IPS-11a (cell line): Measurements from ENCODE around the gene JTB.

Source experiments
- H3K4me3 ChIP-seq: one replicate; pipeline ENCODE4 v1.5.1; 2013; ENCODE audit warnings: low read depth, low read length, control low read depth

The JTB gene

DNA sequence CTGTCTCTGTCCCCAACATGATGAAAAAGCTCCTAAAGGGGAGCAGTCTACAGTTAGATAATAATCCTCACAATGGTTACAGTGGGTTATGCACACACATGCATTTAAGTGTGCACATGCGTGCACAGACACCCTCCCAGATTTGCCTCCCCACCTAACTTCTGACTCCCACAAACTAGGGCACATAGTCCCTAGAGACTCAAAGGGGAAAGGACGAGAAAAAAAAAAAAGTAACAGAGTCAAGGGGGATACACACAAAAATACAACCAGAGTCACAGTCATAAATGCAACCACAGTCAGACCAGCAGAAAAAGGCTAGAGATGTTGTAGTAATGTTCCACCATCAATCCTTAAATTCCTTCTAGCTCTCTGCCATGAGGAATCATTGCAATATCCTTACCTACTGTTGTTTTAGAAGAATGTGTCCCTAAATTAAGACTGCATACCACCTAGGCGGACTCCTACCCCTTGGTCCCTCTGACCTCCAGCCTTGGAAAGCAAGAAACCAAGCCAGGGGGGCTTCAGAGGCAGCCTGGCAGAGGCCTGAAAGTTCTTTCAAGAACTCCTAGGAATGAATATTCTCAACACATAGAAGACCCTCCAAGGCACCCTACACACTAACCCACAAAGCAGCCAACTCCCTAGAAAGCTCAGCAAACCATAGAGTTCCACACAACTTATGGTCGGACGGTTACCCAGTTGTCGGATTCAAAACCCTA is 20.3 kb downstream of the JTB start:
- peak overlapping the region; percentile 92 for H3K4me3 ChIP-seq

- no peak overlapping the region for H3K4me3 ChIP-seq
These were observed 22.6 kb downstream of the JTB start for GRCh38 chr1:153954826-153955225.

DNA sequence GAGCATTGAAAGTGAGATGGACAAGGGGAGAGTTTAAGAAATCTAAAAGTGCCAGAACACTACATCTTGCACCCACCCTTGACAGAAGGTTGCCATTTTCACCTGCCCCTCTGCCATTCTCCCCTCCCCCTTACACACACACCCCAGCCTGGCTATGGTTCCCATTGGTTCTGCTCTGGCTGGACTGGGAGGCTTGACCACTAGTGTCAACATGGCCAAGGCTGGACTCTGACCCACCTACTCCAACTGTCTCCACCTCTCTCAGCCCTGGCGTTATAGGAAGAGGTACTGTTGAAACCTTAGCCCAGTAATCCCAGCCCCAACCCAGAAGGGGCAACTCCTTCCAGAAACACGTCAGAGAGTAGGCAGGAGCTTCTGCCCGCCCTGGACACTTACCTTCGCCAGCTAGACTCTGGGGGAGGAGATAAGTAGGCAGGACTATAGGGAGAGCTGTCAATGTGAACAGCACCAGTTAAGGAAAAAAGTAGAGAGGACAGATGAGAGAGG is 23.6 kb downstream of the JTB start:
- H3K4me3 ChIP-seq, result no peak overlapping the region

DNA sequence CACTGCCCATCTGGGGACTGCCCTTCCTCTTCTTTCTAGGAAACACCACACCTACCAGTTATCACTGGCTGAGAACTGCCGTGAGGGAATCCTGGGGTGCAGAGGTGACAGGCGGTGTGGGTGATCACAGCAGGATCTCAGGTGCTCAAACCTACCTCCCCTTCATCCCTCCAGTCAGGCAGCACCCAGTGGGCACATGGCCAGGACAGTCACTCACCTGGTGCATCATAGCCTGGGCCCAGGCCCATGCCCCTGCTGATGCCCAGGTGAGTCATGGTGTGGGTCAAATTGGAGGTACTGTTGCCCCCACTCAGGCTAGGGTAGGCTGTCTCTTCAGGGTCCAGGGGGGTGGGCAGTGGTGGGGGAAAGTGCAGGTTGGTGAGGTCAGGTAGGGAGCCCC is 25.7 kb downstream of the JTB start:
- no peak overlapping the region for H3K4me3 ChIP-seq

DNA sequence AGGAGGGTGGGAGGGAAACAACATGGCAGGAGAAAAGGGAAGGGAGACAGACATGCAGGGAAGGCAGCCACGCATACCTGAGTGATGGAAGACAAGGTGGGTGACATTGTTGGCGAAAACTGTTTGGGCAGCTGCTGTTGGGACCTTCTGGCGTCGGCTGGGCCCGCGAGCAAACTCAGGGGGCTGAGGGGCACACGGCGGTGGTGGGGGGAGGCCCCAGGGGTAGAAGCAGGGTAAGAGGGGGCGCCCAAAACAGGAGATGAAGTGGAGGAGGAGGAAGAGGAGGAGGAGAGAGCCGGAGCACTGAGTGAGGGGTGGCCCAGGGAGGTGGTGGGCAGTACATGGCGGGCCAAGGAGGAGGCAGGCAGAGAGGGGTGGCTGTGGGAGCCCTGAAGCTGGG is 26.3 kb downstream of the JTB start:
- no peak overlapping the region for H3K4me3 ChIP-seq

DNA sequence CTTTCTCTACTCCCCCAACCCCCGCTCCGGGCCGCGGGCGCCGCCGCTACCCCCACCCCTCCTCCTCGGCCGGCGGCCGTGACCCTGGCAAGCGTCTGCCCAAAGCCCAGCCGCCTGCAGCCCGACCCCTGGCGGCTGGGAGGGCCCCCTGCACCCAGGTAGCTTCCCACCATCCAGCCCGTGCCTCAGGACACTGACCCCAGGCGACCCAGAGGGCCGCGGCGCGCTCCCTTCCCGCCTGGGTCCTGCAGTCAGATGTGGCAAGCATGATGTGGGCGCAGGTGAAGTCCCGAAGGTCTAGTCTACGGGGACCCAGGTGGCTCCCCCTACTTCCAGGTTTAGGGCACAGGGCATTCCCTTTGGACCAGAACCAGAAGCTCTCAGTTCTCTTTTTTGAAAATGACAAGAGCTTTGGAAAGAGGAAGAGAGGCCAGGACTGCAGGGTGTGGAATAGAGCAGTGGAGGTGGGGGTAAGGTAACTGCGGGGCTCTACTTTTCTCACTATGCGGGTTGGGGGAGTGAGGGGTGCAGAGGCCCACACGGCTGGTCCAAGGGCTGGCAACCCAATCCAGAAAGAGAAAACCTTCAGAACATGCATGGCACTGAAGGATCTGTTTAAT is 30.7 kb downstream of the JTB start, which contains the start of gene DENND4B:
Gene DENND4B (minus strand): TSS at position 97 of the 620 bp plus-strand sequence. CDS start 2,344 bp downstream, outside the sequence.
- peak within 1 kb of the TSS; percentile 87 for H3K4me3 ChIP-seq

DNA sequence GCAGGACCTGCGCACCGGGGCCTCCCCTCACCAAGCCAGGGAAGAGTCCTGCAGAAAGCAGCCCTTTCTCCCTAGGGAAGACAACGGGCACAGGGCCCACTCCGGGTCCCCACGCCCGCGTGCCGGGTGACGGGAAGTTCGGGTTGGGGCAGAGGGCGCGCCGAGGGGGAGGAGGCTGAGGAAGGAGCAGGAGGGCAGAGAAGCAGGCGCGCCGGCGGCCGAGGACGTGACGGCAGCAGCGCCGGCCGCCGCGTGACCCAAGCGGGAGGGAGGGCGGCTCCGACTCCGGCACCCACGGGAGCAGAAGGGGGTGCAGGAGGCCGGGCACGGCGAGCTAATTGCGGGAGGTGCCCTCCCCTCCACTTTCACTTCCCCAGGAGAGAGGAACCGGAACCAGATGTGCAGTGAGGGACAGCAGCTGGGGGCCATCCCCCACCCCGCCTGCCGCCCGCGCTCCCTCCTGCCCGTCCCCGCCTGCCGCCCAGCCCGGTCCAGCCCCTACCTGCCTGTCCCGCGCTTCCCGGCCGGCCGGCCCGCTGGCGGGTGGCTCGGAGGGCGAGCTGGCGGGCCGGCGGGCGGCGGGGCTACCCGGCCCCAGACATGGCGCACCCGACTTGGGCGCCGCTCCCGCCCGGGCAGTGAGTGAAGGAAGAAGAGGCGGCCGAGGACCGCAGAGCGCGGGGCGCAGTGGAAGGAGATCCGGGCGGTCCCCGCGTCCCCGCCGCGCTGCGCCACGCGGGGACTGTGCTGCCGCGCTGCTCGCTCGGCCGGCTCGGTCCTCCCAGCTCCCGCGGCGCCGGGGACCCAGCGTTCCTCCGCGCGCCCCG is 31.5 kb downstream of the JTB start:
- H3K4me3 ChIP-seq, result peak overlapping the region; percentile 87

DNA sequence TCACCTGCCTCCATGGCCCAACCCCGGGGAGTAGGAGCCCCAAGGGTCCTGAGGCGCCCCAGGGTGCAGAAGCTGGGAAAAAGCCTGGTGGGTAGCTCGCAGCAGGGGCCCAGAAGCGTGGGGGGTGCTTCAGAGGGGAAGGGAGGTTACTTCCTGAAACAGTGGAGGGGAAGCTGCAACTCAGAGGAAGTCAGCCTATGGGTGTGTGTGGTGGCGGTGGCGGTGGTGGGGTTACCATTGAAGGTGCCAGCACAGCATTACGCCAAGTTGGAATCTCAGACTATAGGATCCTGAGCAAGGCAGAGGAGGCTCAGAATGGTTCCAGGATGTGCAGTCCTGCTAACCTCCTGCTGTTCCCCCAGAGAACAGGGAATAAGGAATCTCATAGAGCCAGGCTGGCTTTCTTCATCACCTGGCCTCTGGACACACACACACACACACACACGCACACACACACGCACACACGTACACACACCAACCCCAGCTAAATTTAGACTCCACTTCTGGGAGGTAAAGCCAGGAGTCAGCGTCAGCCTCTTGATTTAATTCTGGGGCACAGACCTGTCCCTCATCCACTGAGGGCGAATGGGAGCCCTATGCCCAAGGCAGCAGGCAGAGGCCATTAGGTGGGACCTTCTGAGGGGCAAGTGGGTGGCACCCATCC is 32.2 kb downstream of the JTB start:
- H3K4me3 ChIP-seq, result peak overlapping the region; percentile 87

DNA sequence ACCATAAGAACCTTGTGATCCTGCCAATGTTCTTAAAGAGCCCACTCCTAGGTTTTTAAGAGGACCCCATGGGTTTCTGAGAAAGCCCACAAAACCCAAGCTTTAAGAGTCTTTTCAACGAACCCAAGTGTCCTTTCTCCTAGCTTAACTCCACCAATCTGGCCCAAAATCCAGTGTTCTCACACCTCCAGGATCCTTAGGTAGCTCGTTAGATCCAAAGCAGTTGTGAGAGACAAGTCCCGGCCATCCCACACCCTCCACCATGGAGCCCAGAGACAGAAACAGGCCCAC is 32.7 kb downstream of the JTB start:
- no peak overlapping the region for H3K4me3 ChIP-seq

- H3K4me3 ChIP-seq, result no peak overlapping the region
These were observed 33.3 kb downstream of the JTB start for GRCh38 chr1:153944005-153944826.

- H3K4me3 ChIP-seq, result no peak overlapping the region
These were observed 34.5 kb downstream of the JTB start for GRCh38 chr1:153942766-153943549.

DNA sequence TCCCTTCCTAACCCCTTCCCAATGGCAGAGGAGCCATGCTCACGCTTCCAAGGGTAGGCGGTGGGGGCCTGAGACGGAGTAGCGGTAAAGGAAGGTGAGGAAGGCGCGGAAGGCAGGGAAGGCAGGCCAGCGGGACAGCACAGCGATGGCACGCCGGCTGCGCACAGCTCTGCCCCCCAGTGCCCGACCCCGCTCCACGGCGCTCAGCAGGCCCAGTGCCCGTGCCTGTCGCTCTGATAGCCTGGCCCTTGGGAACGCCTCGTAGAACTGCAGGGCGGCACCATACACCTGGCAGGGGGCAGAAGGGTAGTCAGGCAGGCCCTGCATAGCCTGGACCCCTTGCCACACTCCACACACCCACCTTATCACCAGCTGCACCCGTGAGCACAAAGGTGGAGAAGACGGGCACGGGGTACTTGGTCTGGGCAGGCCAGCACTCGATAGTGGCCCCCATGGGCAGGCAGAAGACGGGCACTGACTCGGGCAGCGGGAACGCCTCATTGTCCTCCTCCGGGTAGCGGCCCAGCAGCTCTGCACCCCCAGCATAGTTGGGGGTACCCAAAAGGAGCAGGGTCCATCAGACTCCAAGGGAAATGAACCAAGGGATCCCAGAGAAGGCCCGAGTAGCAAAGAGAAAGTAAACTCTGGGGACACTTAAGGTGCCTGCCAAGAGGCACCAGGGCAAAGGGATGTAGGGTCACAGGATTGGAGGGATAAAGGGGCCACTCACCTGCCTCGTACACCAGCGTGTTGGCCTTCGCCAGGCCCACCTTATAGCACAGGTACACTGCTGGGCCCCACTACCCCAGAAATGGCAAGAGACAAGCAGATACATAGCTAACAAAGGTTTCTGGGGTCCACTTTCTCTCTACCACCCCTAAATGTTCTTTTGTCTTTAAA is 35.4 kb downstream of the JTB start:
- no peak overlapping the region for H3K4me3 ChIP-seq

DNA sequence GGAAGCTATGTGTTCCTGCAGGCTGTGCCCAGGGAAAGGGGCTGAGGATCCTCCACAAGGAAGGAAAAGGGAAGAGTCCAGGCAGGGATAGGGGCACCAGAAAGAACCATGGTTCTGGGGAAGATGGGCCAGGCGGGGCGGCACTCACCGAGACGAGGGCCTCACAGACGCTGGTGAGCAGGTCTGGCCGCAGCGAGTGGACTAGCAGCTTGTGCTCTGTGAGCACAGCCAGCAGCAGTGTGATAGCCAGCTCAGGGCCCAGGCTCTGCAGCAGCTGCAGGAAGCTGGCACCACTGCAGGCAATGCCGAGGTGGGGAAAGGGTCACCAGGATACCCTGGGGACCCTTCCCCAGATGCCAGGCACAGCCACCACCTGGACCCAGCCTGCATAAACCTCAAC is 36.7 kb downstream of the JTB start:
- H3K4me3 ChIP-seq, result no peak overlapping the region

GRCh38 chr1:153939476-153939875 is 38.0 kb downstream of the JTB start:
- no peak overlapping the region for H3K4me3 ChIP-seq

- H3K4me3 ChIP-seq, result no peak overlapping the region
These were observed 38.5 kb downstream of the JTB start for GRCh38 chr1:153938996-153939395.

GRCh38 chr1:153937331-153937730 is 40.1 kb downstream of the JTB start:
- H3K4me3 ChIP-seq, result no peak overlapping the region

DNA sequence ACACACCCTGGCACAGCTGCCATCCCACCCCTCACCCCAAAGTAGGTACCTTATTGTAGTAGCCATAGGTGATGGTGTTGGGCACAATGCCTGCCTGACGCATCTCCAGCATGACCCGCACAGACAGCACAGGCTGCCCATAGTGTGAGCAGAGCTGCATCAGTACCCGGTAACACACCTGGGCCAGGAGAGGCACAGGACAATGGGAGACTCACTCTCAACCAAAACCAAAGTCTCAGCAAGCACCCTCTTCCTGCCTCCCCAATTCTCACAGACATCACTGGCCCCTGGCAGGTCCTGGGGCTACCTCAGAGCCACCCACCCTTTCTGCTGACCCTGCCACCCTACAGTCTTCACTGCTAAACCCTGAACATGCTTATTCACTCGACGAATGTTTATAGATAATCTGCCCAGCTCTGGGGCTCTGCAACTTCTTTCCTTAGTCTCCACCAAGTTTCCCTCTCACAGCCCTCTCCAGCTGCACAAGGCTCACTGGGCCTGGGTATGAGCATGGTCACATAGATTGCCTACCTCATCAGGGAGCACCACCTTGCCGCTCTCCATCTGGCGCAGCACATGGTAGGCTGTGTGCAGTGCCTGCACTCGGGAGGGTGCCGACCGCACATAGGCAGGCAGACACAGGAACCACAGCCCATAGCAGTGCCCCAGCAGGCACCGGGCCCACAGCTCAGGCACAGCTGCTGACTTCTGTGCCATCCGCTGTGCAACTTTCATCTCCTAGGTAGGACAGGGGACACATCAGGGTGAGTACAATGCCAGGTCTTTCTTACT is 41.3 kb downstream of the JTB start:
- H3K4me3 ChIP-seq, result no peak overlapping the region

DNA sequence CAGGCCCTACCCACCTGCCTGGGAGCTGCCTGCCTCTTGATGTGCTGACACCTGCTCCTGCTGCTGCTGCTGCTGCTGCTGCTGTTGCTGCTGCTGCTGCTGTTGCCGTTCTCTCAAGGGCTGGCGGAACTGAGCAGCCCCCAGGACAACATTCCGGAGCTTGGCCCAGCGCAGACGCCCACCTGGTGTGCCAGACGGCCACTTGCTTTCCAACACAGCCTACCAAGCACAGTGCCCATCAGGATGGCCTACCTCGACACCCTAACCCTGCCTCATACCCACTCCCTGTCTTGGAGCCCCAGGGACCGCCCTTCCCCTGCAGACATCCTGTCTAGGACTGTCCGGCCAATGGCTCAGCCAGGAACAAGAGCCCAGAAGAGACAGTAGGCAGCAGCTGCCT is 42.7 kb downstream of the JTB start:
- no peak overlapping the region for H3K4me3 ChIP-seq
